Keratinocyte (primary cell): Measurements from ENCODE around the gene TMEM53. TPM values are rescaled to one million over a fixed set of nuclear protein-coding genes. Genes with fewer than 3 reads are reported as not detected.

ENCODE experiments used
- DNase-seq: peaks from one replicate; pipeline ENCODE4 v3.0.0-alpha.2; 2011; ENCODE audit warnings: low read depth, missing footprints, low spot score
- FAIRE-seq: peaks from 2 replicates; lab custom pipeline; 2011; peaks lifted over from hg19 to GRCh38; lab: Jason Lieb, UNC
- H2AFZ ChIP-seq: 2 replicates; pipeline ENCODE4 v1.6.0; 2012; ENCODE audit warnings: low read length, control low read depth, inconsistent platforms; ENCODE audit not compliant: control insufficient read depth
- H3K27ac ChIP-seq: 2 replicates; pipeline ENCODE4 v1.5.1; 2011; ENCODE audit warnings: low read length; ENCODE audit not compliant: control insufficient read depth, insufficient read depth
- H3K27me3 ChIP-seq: 3 replicates; pipeline ENCODE4 v1.6.0; 2011; ENCODE audit warnings: low read length; ENCODE audit not compliant: control insufficient read depth, insufficient read depth; ENCODE audit errors: extremely low read depth
- H3K36me3 ChIP-seq, 2 experiments: 2 replicates in 1 of 2; 3 replicates in 1 of 2; pipeline ENCODE4 v1.5.1; 2011; ENCODE audit warnings: low read length in 2 of 2, mild to moderate bottlenecking in 1 of 2; ENCODE audit not compliant: control insufficient read depth in 2 of 2, insufficient read depth in 2 of 2; ENCODE audit errors: extremely low read depth in 1 of 2
- H3K4me1 ChIP-seq: 3 replicates; pipeline ENCODE4 v1.5.1; 2011; ENCODE audit warnings: low read length; ENCODE audit not compliant: control insufficient read depth, insufficient read depth; ENCODE audit errors: extremely low read depth
- H3K4me2 ChIP-seq: 3 replicates; pipeline ENCODE4 v1.6.0; 2011; ENCODE audit warnings: low read depth, low read length; ENCODE audit not compliant: control insufficient read depth, insufficient read depth; ENCODE audit errors: extremely low read depth
- H3K4me3 ChIP-seq, 3 experiments: fragments of 200-600 bp in 1 of 3; sonication (generic) in 1 of 3; 2 replicates in 2 of 3; 3 replicates in 1 of 3; pipeline ENCODE4 v1.5.1; 2011 to 2016; ENCODE audit warnings: low read length in 3 of 3, mild to moderate bottlenecking in 3 of 3, control low read depth in 2 of 3, inconsistent platforms in 1 of 3, low read depth in 1 of 3, mixed read lengths in 1 of 3, mixed run types in 1 of 3, moderate library complexity in 1 of 3; ENCODE audit not compliant: control insufficient read depth in 2 of 3, insufficient read depth in 2 of 3; ENCODE audit errors: extremely low read depth in 1 of 3
- H3K79me2 ChIP-seq: 2 replicates; pipeline ENCODE4 v1.6.0; 2012; ENCODE audit warnings: low read length; ENCODE audit not compliant: control insufficient read depth, insufficient read depth
- H3K9ac ChIP-seq: 3 replicates; pipeline ENCODE4 v1.6.0; 2011; ENCODE audit warnings: low read length; ENCODE audit not compliant: control insufficient read depth, insufficient read depth; ENCODE audit errors: extremely low read depth
- H3K9me1 ChIP-seq: 3 replicates; pipeline ENCODE4 v1.6.0; 2011; ENCODE audit warnings: low read length; ENCODE audit not compliant: control insufficient read depth, insufficient read depth; ENCODE audit errors: extremely low read depth
- H3K9me3 ChIP-seq: 2 replicates; pipeline ENCODE4 v1.5.1; 2012; ENCODE audit warnings: low read depth, low read length; ENCODE audit not compliant: control insufficient read depth
- H4K20me1 ChIP-seq: 3 replicates; pipeline ENCODE4 v1.6.0; 2011; ENCODE audit warnings: low read length; ENCODE audit not compliant: control insufficient read depth, insufficient read depth; ENCODE audit errors: extremely low read depth
- CTCF ChIP-seq, 3 experiments: IDR thresholded peaks in 1 of 3; conservative IDR thresholded peaks in 1 of 3; optimal IDR thresholded peaks in 1 of 3; 2 replicates in 2 of 3; 3 replicates in 1 of 3; pipeline versions ENCODE3 to v1.5.1; 2011; ENCODE audit warnings: low read length in 3 of 3, mild to moderate bottlenecking in 3 of 3, moderate library complexity in 2 of 3, control low read depth in 1 of 3, inconsistent platforms in 1 of 3; ENCODE audit not compliant: insufficient read depth in 2 of 3; ENCODE audit errors: extremely low read depth in 1 of 3
- EZH2 ChIP-seq: IDR thresholded peaks from one replicate; pipeline ENCODE4 v1.6.1; 2012; ENCODE audit warnings: inconsistent platforms, mild to moderate bottlenecking, low read length, moderate library complexity
- dilution Hi-C: fragments of 300-500 bp; cut with MboI; formaldehyde crosslinking; loops from one replicate; pipeline ENCODE4 v1.7.0; 2020; ENCODE audit warnings: low sequenced_read_pairs; ENCODE audit not compliant: extremely low pct_ligation_motif_present
- polyA plus RNA-seq, 5 experiments: library from polyadenylated mRNA; depleted of rRNA in 3 of 5; stranded (reverse) in 3 of 5; stranded (forward) in 1 of 5; unstranded in 1 of 5; fragments of >200 nt; gene quantifications; 1 replicate in 1 of 5; 2 replicates in 3 of 5; 3 replicates in 1 of 5; pipeline versions ENCODE4 v1.2.1 to v1.2.3, GENCODE V29; 2011 to 2012; ENCODE audit warnings: missing spikeins in 2 of 5, low read depth in 1 of 5, low replicate concordance in 1 of 5

TMEM53 gene
- polyA plus RNA-seq, 1 donor (not counting 4 experiments of a cell fraction or from before 2014, with no cell fraction given) = 5.6 TPM

GRCh38 chr1:44636688-44637598 is 37.3 kb downstream of the TMEM53 start:
- Histone ChIP-seq H3K4me1 (peaks cover 23% of the 10 kb centered on the region), H3K4me2 (peak overlapping the region; percentile 26), H4K20me1 (peaks cover 8% of the 10 kb centered on the region), H3K4me3 (no peak overlapping the region), H3K9ac (peak overlapping the region; percentile 26), H3K27ac (peak overlapping the region; percentile 23), H3K9me3 (no peaks in the 10 kb centered on the region), H3K79me2 (peaks cover 17% of the 10 kb centered on the region), H3K36me3 (peaks cover 21 to 57% of the 10 kb centered on the region in 2 experiments), H3K9me1 (peaks cover 5% of the 10 kb centered on the region), H3K27me3 (no peaks in the 10 kb centered on the region), H2AFZ (no peak overlapping the region)
- dilution Hi-C loops = no loop called here
- peak; percentile 93 for FAIRE-seq
- TF ChIP-seq EZH2 (no peak), CTCF (optimal IDR thresholded peaks at IDR 0.05 in 1 of 3, IDR thresholded peaks at IDR 0.05 in 1 of 3, conservative IDR thresholded peaks at IDR 0.05 in 1 of 3; ENCODE audit: extremely low read depth in 1 of 3, insufficient read depth in 2 of 3, low read length in 3 of 3) (peak in 1 of 3 experiments; percentile 9)
- no peak for DNase-seq

- dilution Hi-C loops = no loop called here
- H3K4me1 ChIP-seq = peaks cover 28% of the 10 kb centered on the region
- H2AFZ ChIP-seq = no peak overlapping the region
- H3K27ac ChIP-seq = peak overlapping the region; percentile 23
- H4K20me1 ChIP-seq = peaks cover 8% of the 10 kb centered on the region
- peaks cover 17% of the 10 kb centered on the region for H3K79me2 ChIP-seq
- no peak overlapping the region for H3K4me3 ChIP-seq
- H3K36me3 ChIP-seq = peaks cover 21 to 50% of the 10 kb centered on the region in 2 experiments
- no peaks in the 10 kb centered on the region for H3K9me3 ChIP-seq
- TF ChIP-seq EZH2 = no peak
- TF ChIP-seq CTCF (optimal IDR thresholded peaks at IDR 0.05 in 1 of 3, IDR thresholded peaks at IDR 0.05 in 1 of 3, conservative IDR thresholded peaks at IDR 0.05 in 1 of 3; ENCODE audit: extremely low read depth in 1 of 3, insufficient read depth in 2 of 3, low read length in 3 of 3) = no peak
- no peaks in the 10 kb centered on the region for H3K27me3 ChIP-seq
- FAIRE-seq (no peak), DNase-seq (no peak)
- H3K9me1 ChIP-seq = peaks cover 5% of the 10 kb centered on the region
- H3K9ac ChIP-seq = no peak overlapping the region
- H3K4me2 ChIP-seq = no peak overlapping the region
Observed at GRCh38 chr1:44636083-44636687, 38.1 kb downstream of the TMEM53 start.
